ENCODE data around the gene ACSS3.
A peak's percentile ranks its signal among the peaks of the same experiment; 100 is the strongest.
"Not testable (repeated sequence)": the region's sequence is repeated elsewhere in the genome, so short reads cannot be mapped to it uniquely, and the experiment has no call there.

The ACSS3 gene

GRCh38 chr12:81094718-81095360, 17.0 kb downstream of the ACSS3 start:
- no peak for DNase-seq

GRCh38 chr12:81095501-81096232, 17.8 kb downstream of the ACSS3 start:
- no peak for DNase-seq

GRCh38 chr12:81105687-81106086, 27.8 kb downstream of the ACSS3 start:
- DNase-seq, result no peak

- no peak for DNase-seq
Observed at GRCh38 chr12:81114226-81114625, 36.3 kb downstream of the ACSS3 start.

- DNase-seq, result not testable (repeated sequence)
Observed at GRCh38 chr12:81119069-81119468, 41.2 kb downstream of the ACSS3 start.

GRCh38 chr12:81120961-81121360, 43.1 kb downstream of the ACSS3 start:
- no peak for DNase-seq

GRCh38 chr12:81123611-81124010, 45.7 kb downstream of the ACSS3 start:
- no peak for DNase-seq

- DNase-seq, result no peak
Observed at GRCh38 chr12:81125691-81126090, 47.8 kb downstream of the ACSS3 start.

GRCh38 chr12:81128930-81129554, 51.2 kb downstream of the ACSS3 start:
- no peak for DNase-seq

GRCh38 chr12:81136519-81136918, 58.6 kb downstream of the ACSS3 start:
- DNase-seq, result no peak

GRCh38 chr12:81137801-81138200, 59.9 kb downstream of the ACSS3 start:
- DNase-seq, result no peak

GRCh38 chr12:81141217-81141616, 63.3 kb downstream of the ACSS3 start:
- peak in 1 of 2 experiments; percentile 32 for DNase-seq

GRCh38 chr12:81143057-81143456, 65.2 kb downstream of the ACSS3 start:
- no peak for DNase-seq

GRCh38 chr12:81146228-81147225, 68.6 kb downstream of the ACSS3 start:
- DNase-seq, result no peak

- DNase-seq, result peak in 1 of 2 experiments; percentile 20
Observed at GRCh38 chr12:81147292-81147919, 69.5 kb downstream of the ACSS3 start.

GRCh38 chr12:81150382-81150781, 72.5 kb downstream of the ACSS3 start:
- DNase-seq, result peak; percentile 86 to 87

- DNase-seq, result no peak
Observed at GRCh38 chr12:81159856-81160255, 82.0 kb downstream of the ACSS3 start.

GRCh38 chr12:81161680-81162079, 83.8 kb downstream of the ACSS3 start:
- DNase-seq, result no peak

- DNase-seq, result no peak
Observed at GRCh38 chr12:81162391-81163136, 84.7 kb downstream of the ACSS3 start.

- DNase-seq, result no peak
Observed at GRCh38 chr12:81164827-81165226, 86.9 kb downstream of the ACSS3 start.

- no peak for DNase-seq
Observed at GRCh38 chr12:81166790-81167189, 88.9 kb downstream of the ACSS3 start.

GRCh38 chr12:81167694-81168093, 89.8 kb downstream of the ACSS3 start:
- DNase-seq, result no peak
